Smooth muscle cell (in vitro differentiated cells): ENCODE results near the gene SPDYE6. TPM values are rescaled to one million over a fixed set of nuclear protein-coding genes. Genes with fewer than 3 reads are reported as not detected.

Experiments
- DNase-seq: peaks from one replicate; lab custom pipeline; 2025; ENCODE audit not compliant: unreplicated experiment; lab: John Stamatoyannopoulos, UW
- H2AFZ ChIP-seq: fragments of 200-600 bp; sonication (generic); 2 replicates; pipeline ENCODE4 v1.6.0; 2016; ENCODE audit warnings: antibody characterized with exemption, low read depth, mild to moderate bottlenecking
- H3F3A ChIP-seq: fragments of 200-600 bp; sonication (generic); 2 replicates; pipeline ENCODE4 v1.6.0; 2017; ENCODE audit warnings: antibody characterized with exemption, low read depth
- H3K27ac ChIP-seq: fragments of 200-600 bp; sonication (generic); 2 replicates; pipeline ENCODE4 v1.5.1; 2016; ENCODE audit warnings: low read depth, mild to moderate bottlenecking
- H3K27me3 ChIP-seq: fragments of 200-600 bp; sonication (generic); 2 replicates; pipeline ENCODE4 v1.6.1; 2016; ENCODE audit warnings: low read depth, mild to moderate bottlenecking
- H3K36me3 ChIP-seq: fragments of 200-600 bp; sonication (generic); 2 replicates; pipeline ENCODE4 v1.5.1; 2016; ENCODE audit warnings: low read depth
- H3K4me1 ChIP-seq: fragments of 200-600 bp; sonication (generic); 2 replicates; pipeline ENCODE4 v1.5.1; 2016; ENCODE audit warnings: low read depth
- H3K4me2 ChIP-seq: fragments of 200-600 bp; sonication (generic); 2 replicates; pipeline ENCODE4 v1.6.0; 2016; ENCODE audit warnings: mild to moderate bottlenecking
- H3K4me3 ChIP-seq: fragments of 200-600 bp; sonication (generic); 2 replicates; pipeline ENCODE4 v1.5.1; 2016; ENCODE audit warnings: mild to moderate bottlenecking
- H3K79me2 ChIP-seq: fragments of 200-600 bp; sonication (generic); 2 replicates; pipeline ENCODE4 v1.6.0; 2016; ENCODE audit warnings: low read depth, mild to moderate bottlenecking
- H3K9ac ChIP-seq: fragments of 200-600 bp; sonication (generic); 2 replicates; pipeline ENCODE4 v1.6.0; 2016; ENCODE audit warnings: low read depth
- H3K9me3 ChIP-seq: fragments of 200-600 bp; sonication (generic); replicated peaks from 2 replicates; pipeline ENCODE4 v1.5.1; 2016; ENCODE audit warnings: low read depth
- H4K20me1 ChIP-seq: fragments of 200-600 bp; sonication (generic); 2 replicates; pipeline ENCODE4 v1.6.0; 2016; ENCODE audit warnings: low read depth
- CTCF ChIP-seq: fragments of 200-600 bp; sonication (generic); IDR thresholded peaks from 2 replicates; pipeline ENCODE4 v1.5.1; 2017; ENCODE audit warnings: borderline replicate concordance, mild to moderate bottlenecking, antibody characterized with exemption; ENCODE audit not compliant: insufficient read depth, poor library complexity, severe bottlenecking
- WGBS: methylation state at CpG from one replicate; pipeline ENCODE4 v1.1.7; 2016; ENCODE audit warnings: low lambda C conversion rate; 5-methylcytosine and 5-hydroxymethylcytosine counted together
- polyA plus RNA-seq: library from polyadenylated mRNA; unstranded; fragments of >200 nt; fragmentation: Nextera tagmentation; extraction: Ambion mirVana; gene quantifications from 2 replicates; pipeline ENCODE4 v1.2.1, GENCODE V29; 2016
- total RNA-seq: library from RNA; depleted of rRNA; stranded (reverse); fragments of >200 nt; gene quantifications from 2 replicates; pipeline ENCODE4 v1.2.3, GENCODE V29; 2014

SPDYE6 gene
- total and polyA plus RNA-seq, 2 experiments from 2014 or later = not detected

- Histone ChIP-seq H3K36me3 (no peaks in the 10 kb centered on the region), H3K9ac (no peak overlapping the region), H3K4me1 (peaks cover 8% of the 10 kb centered on the region), H3K27me3 (no peaks in the 10 kb centered on the region), H3K4me2 (peak overlapping the region; percentile 80), H3F3A (no peaks in the 10 kb centered on the region), H3K4me3 (no peak overlapping the region), H3K9me3 (no peaks in the 10 kb centered on the region), H2AFZ (no peak overlapping the region), H3K79me2 (no peaks in the 10 kb centered on the region), H4K20me1 (no peaks in the 10 kb centered on the region), H3K27ac (no peak overlapping the region)
- WGBS = 21% methylated on average over 17 of the region's 17 CpGs
- DNase-seq = peak; percentile 44
- TF ChIP-seq CTCF = no peak
These were observed 49.1 kb downstream of the SPDYE6 start for GRCh38 chr7:102306916-102307677.

GRCh38 chr7:102305414-102306268, 50.6 kb downstream of the SPDYE6 start:
- Histone ChIP-seq H3K4me3 (no peak overlapping the region), H3F3A (no peaks in the 10 kb centered on the region), H3K4me1 (peaks cover 8% of the 10 kb centered on the region), H2AFZ (no peak overlapping the region), H3K9ac (no peak overlapping the region), H4K20me1 (no peaks in the 10 kb centered on the region), H3K27me3 (no peaks in the 10 kb centered on the region), H3K9me3 (no peaks in the 10 kb centered on the region), H3K36me3 (no peaks in the 10 kb centered on the region), H3K79me2 (no peaks in the 10 kb centered on the region), H3K4me2 (no peak overlapping the region), H3K27ac (no peak overlapping the region)
- no peak for TF ChIP-seq CTCF
- DNase-seq = no peak
- WGBS = 98% methylated on average over 15 of the region's 17 CpGs

GRCh38 chr7:102304668-102305067, 51.6 kb downstream of the SPDYE6 start:
- no peak overlapping the region for H3K4me2 ChIP-seq
- no peak overlapping the region for H2AFZ ChIP-seq
- no peaks in the 10 kb centered on the region for H4K20me1 ChIP-seq
- H3K27ac ChIP-seq = no peak overlapping the region
- DNase-seq = no peak
- no peaks in the 10 kb centered on the region for H3K27me3 ChIP-seq
- no peaks in the 10 kb centered on the region for H3K79me2 ChIP-seq
- no peak overlapping the region for H3K4me3 ChIP-seq
- H3K9ac ChIP-seq = no peak overlapping the region
- no peaks in the 10 kb centered on the region for H3K36me3 ChIP-seq
- TF ChIP-seq CTCF = no peak
- 85% methylated on average over 11 of the region's 11 CpGs for WGBS
- H3K9me3 ChIP-seq = no peaks in the 10 kb centered on the region
- H3K4me1 ChIP-seq = peaks cover 8% of the 10 kb centered on the region
- no peaks in the 10 kb centered on the region for H3F3A ChIP-seq
